SW 1271 (cell line): ENCODE measurements around the gene HBA1.
"Not testable (repeated sequence)": the region's sequence is repeated elsewhere in the genome, so short reads cannot be mapped to it uniquely, and the experiment has no call there.

Source experiments
- DNase-seq, 2 experiments: peaks; one replicate each; lab custom pipeline; 2025; lab: John Stamatoyannopoulos, UW

Gene HBA1

GRCh38 chr16:176477-177382 is at the start of gene HBA1:
TSS of gene HBA1 (plus strand) at chr16:176680. CDS start at chr16:176717, 37 bp downstream.
- not testable (repeated sequence) for DNase-seq

- no peak for DNase-seq
Observed at GRCh38 chr16:129075-129474, 47.4 kb upstream of the HBA1 start.

- DNase-seq: no peak
Observed at GRCh38 chr16:130533-131173, 45.8 kb upstream of the HBA1 start.

- no peak for DNase-seq
Observed at GRCh38 chr16:132120-132519, 44.4 kb upstream of the HBA1 start.

- no peak for DNase-seq
Observed at GRCh38 chr16:133716-134115, 42.8 kb upstream of the HBA1 start.

DNA sequence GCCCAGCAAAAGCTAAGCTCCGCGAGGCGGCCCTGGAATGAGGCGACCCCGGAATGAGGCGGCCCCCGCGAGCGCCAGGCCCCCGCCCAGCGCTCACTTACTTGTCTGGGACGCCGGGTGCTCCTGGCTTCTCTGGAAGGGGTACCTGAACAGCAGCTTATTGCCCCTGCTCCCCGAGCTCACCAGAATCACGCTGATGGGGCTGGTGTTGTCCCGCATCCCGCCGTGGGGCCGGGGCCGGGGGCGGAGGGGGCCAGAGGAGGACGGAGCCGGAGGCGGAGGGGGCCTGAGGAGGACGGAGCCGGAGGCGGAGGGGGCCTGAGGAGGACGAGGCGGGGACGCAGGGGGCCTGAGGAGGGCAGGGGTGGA is 38.4 kb upstream of the HBA1 start:
- DNase-seq: no peak

GRCh38 chr16:140175-140857 is 36.2 kb upstream of the HBA1 start:
- no peak for DNase-seq

DNA sequence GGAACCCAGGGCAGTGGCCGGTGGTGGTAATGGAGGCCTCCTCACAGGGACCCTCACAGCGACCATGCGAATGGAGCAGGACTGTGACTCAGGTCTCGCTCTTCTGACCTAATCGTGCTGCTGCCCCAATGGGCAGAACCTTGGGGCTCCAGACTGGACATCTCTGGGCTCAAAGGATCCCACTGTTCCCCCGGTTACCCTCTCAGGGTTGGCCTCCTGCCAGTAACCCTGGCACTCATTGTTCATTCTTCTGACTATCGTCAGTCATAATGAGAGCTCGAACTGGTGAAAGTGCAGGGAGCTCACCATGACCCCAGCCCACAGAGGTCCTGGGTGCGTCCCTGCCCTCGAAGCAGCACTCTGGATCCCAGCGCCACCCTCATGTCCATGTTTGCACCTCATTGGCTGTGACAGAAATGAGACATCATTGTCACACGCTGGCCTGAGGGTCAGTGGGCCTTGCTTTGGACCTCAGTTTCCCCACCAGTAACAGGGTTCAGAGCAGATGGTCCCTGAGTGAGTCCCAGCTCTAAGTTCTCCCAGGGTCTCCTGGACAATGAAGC is 34.0 kb upstream of the HBA1 start:
- DNase-seq: no peak

GRCh38 chr16:143047-143446 is 33.4 kb upstream of the HBA1 start:
- no peak for DNase-seq

DNA sequence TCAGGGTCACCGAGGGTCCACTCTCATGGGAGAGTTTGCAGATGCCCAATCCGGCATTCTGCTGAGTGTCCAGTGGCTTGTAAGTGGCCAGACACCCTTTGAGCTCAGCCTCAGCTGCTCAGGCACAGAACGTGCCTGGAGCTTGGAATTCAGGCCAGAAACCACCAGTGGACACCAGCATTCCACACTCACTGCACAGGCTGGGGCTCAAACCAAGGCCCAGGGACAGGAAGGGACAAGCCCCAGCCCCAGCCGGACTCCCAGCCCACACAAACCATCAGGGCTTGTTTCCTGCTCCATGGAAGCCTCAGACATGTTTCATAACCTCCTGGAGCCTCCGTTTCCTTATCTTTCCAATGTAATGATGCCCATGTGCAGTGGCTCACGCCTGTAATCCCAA is 33.0 kb upstream of the HBA1 start:
- no peak for DNase-seq

DNA sequence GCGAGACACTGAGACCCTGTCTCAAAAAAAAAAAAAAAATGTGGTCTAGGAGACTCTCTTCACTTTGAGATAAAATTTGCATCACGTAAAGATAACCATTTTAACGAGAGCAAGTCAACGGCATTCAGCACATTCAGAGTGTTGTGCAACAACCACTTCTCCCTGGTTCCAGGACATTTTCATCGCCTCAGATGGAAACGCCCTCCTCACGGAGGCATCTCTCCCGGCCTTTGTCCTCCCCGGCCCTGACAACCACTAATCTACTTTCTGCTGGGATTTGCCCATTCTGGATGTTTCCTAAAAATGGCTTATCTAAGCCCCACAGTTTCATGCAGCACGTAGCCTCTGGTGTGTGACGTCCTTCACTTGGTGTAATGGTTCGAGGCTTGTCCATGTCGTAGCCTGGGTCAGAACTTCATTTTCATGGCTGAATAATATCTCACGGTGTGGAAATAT is 31.7 kb upstream of the HBA1 start:
- no peak for DNase-seq

- no peak for DNase-seq
Observed at GRCh38 chr16:146646-147045, 29.8 kb upstream of the HBA1 start.

DNA sequence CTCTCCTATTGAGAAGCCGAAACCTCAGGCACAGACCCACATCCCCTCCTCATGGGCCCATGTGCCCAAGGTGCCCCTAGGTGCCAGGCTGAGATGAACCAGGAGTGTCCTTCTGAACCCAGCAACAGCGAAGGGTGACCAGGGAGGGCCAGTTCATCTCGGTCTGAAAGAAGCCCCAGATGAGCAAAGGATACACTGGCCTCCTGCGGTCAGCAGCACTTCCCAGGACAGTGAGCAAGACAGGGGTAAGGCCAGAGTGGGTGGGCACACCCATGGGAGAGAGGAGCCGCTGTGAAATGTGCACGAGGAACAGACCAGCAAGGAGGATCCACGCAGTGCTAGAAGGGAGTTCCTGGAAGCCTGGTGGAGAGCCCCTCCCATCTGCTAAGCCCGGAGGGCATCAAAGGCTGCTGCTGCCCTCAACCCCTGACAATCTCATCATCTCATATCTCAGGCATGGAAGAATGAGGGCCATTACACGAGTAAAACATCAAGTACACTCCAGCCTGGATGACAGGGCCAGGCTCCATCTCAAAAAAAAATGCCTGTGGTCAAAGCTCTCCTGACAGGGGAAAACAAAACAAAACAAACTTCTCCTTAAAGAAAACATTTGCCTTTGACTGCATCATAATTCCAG is 27.3 kb upstream of the HBA1 start:
- no peak for DNase-seq

GRCh38 chr16:152141-153128 is 24.0 kb upstream of the HBA1 start, which contains the start of gene HBZ:
TSS of gene HBZ (plus strand) at chr16:152644. CDS start at chr16:152910, 266 bp downstream.
- no peak for DNase-seq

DNA sequence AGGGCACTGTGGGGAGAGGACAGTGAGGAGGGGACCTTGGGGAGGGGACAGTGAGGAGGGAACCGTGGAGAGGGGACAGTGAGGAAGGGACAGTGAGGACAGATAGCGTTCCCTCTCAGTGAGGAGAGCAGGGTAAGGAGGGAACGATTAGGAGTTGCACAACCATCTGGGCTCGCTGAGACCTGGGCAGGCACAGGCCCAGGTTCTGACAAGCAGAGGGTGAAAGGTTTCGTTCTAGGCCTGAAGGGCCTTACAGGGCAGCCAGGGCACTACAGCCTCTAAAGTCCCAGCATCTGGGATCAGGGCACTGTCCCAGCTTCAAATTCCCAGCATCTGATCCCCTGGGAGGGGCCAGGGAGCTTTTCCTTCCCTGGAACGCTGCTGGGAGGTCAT is 23.4 kb upstream of the HBA1 start:
- not testable (repeated sequence) for DNase-seq

- not testable (repeated sequence) for DNase-seq
Observed at GRCh38 chr16:153550-154216, 22.8 kb upstream of the HBA1 start.

GRCh38 chr16:154217-155030 is 22.1 kb upstream of the HBA1 start:
- no peak for DNase-seq

DNA sequence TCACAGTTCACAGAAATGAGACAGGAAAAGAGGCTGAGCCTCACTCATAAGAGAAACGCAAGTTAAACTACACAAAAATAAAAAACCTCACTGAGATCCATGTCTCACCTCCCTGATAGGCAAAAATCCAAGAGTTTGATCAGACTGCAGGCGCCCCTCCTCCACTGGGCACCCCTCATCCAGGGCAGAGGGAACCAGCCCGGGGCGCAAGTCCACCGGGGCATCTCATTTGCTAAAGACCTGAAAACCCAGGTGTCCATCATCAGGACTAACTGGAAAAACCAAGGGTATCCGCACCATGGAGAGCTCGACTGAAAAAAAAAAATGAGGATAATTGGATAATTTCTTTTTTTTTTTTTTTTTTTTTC is 21.5 kb upstream of the HBA1 start:
- DNase-seq: no peak

DNA sequence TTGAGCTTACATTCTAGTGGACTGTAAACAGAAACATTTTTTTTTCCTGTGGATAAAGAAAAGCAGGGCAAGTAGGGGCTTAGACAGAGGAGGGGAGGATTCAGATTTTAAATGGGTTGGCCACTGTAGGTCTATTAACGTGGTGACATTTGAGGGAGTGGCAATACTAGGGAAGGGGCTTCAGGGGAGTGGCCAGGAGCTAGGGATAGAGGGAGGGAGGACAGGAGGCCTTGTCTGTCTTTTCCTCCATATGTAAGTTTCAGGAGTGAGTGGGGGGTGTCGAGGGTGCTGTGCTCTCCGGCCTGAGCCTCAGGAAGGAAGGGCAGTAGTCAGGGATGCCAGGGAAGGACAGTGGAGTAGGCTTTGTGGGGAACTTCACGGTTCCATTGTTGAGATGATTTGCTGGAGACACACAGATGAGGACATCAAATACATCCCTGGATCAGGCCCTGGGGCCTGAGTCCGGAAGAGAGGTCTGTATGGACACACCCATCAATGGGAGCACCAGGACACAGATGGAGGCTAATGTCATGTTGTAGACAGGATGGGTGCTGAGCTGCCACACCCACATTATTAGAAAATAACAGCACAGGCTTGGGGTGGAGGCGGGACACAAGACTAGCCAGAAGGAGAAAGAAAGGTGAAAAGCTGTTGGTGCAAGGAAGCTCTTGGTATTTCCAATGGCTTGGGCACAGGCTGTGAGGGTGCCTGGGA is 17.2 kb upstream of the HBA1 start:
- no peak for DNase-seq
